GM11168 (cell line): Measurements from ENCODE around the gene DNAJC1.
"Not testable (repeated sequence)": the region's sequence is repeated elsewhere in the genome, so short reads cannot be mapped to it uniquely, and the experiment has no call there.

Source experiments
- in situ Hi-C: fragments of 300-500 bp; cut with MboI; formaldehyde crosslinking; loops from one replicate; pipeline ENCODE4 v1.12.0; 2022; ENCODE audit warnings: low sequenced_read_pairs; ENCODE audit not compliant: unreplicated experiment

DNAJC1 gene

GRCh38 chr10:22003177-22003963, at the start of gene DNAJC1:
Gene DNAJC1 (minus strand): TSS chr10:22003730. CDS start chr10:22003434, 296 bp downstream.
- in situ Hi-C loops: loop anchor here (10.0 to 25.0 kb wide), 2 partner anchors 209 to 981 kb away; partner anchors contain the start of gene EBLN1

GRCh38 chr10:22053048-22053447, 49.5 kb upstream of the DNAJC1 start:
- in situ Hi-C loops: no loop called here

- in situ Hi-C loops: no loop called here
These were observed 46.1 kb upstream of the DNAJC1 start for GRCh38 chr10:22049635-22050034.

- in situ Hi-C loops: no loop called here
These were observed 44.3 kb upstream of the DNAJC1 start for GRCh38 chr10:22047812-22048211.

GRCh38 chr10:22043327-22043633, 39.8 kb upstream of the DNAJC1 start:
- in situ Hi-C loops: no loop called here

GRCh38 chr10:22042557-22043326, 39.2 kb upstream of the DNAJC1 start:
- in situ Hi-C loops: no loop called here

GRCh38 chr10:22034333-22034732, 30.8 kb upstream of the DNAJC1 start:
- in situ Hi-C loops: no loop called here

GRCh38 chr10:22032268-22032667, 28.7 kb upstream of the DNAJC1 start:
- in situ Hi-C loops: not testable (repeated sequence)

- in situ Hi-C loops: no loop called here
These were observed 26.9 kb upstream of the DNAJC1 start for GRCh38 chr10:22030421-22030820.

- in situ Hi-C loops: no loop called here
These were observed 26.1 kb upstream of the DNAJC1 start for GRCh38 chr10:22029445-22030236.

- in situ Hi-C loops: no loop called here
These were observed 24.1 kb upstream of the DNAJC1 start for GRCh38 chr10:22027364-22028238.

- in situ Hi-C loops: no loop called here
These were observed 22.8 kb upstream of the DNAJC1 start for GRCh38 chr10:22026287-22026686.

GRCh38 chr10:22023508-22023907, 20.0 kb upstream of the DNAJC1 start:
- in situ Hi-C loops: loop anchor here (25.0 kb wide), 1 partner anchor 189 kb away; the partner anchor contains the start of gene EBLN1

- in situ Hi-C loops: loop anchor here (25.0 kb wide), 1 partner anchor 190 kb away; the partner anchor contains the start of gene EBLN1
These were observed 18.9 kb upstream of the DNAJC1 start for GRCh38 chr10:22022257-22023032.

- in situ Hi-C loops: loop anchor here (25.0 kb wide), 1 partner anchor 191 kb away; the partner anchor contains the start of gene EBLN1
These were observed 17.6 kb upstream of the DNAJC1 start for GRCh38 chr10:22021144-22021543.

- in situ Hi-C loops: loop anchor here (25.0 kb wide), 1 partner anchor 195 kb away; the partner anchor contains the start of gene EBLN1
These were observed 13.9 kb upstream of the DNAJC1 start for GRCh38 chr10:22017283-22018020.

- in situ Hi-C loops: loop anchor here (25.0 kb wide), 1 partner anchor 196 kb away; the partner anchor contains the start of gene EBLN1
These were observed 12.6 kb upstream of the DNAJC1 start for GRCh38 chr10:22016046-22016705.
